GM23248 (cell line): ENCODE data around the gene DPY19L3. TPM values are rescaled to one million over a fixed set of nuclear protein-coding genes. Genes with fewer than 3 reads are reported as not detected.

Experiments
- DNase-seq: peaks from one replicate; pipeline ENCODE4 v3.0.0-alpha.2; 2015
- H2AFZ ChIP-seq: fragments of 200-600 bp; sonication (generic); 2 replicates; pipeline ENCODE4 v1.6.1; 2016; ENCODE audit warnings: antibody characterized with exemption
- H3F3A ChIP-seq: fragments of 200-600 bp; sonication (generic); 2 replicates; pipeline ENCODE4 v1.6.1; 2016; ENCODE audit warnings: mild to moderate bottlenecking, antibody characterized with exemption, mixed run types; ENCODE audit not compliant: insufficient read depth
- H3K27ac ChIP-seq: fragments of 200-600 bp; sonication (generic); 2 replicates; pipeline ENCODE4 v1.5.1; 2016; ENCODE audit warnings: mild to moderate bottlenecking
- H3K27me3 ChIP-seq: fragments of 200-600 bp; sonication (generic); replicated peaks from 2 replicates; pipeline ENCODE4 v1.6.1; 2016; ENCODE audit warnings: mild to moderate bottlenecking; ENCODE audit not compliant: insufficient read depth
- H3K36me3 ChIP-seq: fragments of 200-600 bp; sonication (generic); 2 replicates; pipeline ENCODE4 v1.6.1; 2016; ENCODE audit warnings: low read depth, mild to moderate bottlenecking
- H3K4me1 ChIP-seq: fragments of 200-600 bp; sonication (generic); 2 replicates; pipeline ENCODE4 v1.6.1; 2016; ENCODE audit warnings: mild to moderate bottlenecking; ENCODE audit not compliant: insufficient read depth
- H3K4me2 ChIP-seq: fragments of 200-600 bp; sonication (generic); one replicate; pipeline ENCODE4 v1.6.1; 2016; ENCODE audit warnings: mild to moderate bottlenecking; ENCODE audit not compliant: unreplicated experiment
- H3K4me3 ChIP-seq: fragments of 200-600 bp; sonication (generic); 2 replicates; pipeline ENCODE4 v1.5.1; 2016; ENCODE audit warnings: mild to moderate bottlenecking
- H3K79me2 ChIP-seq: fragments of 200-600 bp; sonication (generic); 2 replicates; pipeline ENCODE4 v1.6.1; 2016; ENCODE audit warnings: mild to moderate bottlenecking; ENCODE audit not compliant: insufficient read depth
- H3K9ac ChIP-seq: fragments of 200-600 bp; sonication (generic); 2 replicates; pipeline ENCODE4 v1.6.1; 2016; ENCODE audit warnings: mild to moderate bottlenecking
- H3K9me2 ChIP-seq: fragments of 200-600 bp; sonication (generic); 2 replicates; pipeline ENCODE4 v1.6.1; 2016; ENCODE audit warnings: mixed run types, mild to moderate bottlenecking, moderate library complexity; ENCODE audit not compliant: insufficient read depth
- H3K9me3 ChIP-seq: fragments of 200-600 bp; sonication (generic); one replicate; pipeline ENCODE4 v1.6.1; 2017; ENCODE audit warnings: low read depth
- H4K20me1 ChIP-seq: fragments of 200-600 bp; sonication (generic); 2 replicates; pipeline ENCODE4 v1.6.0; 2016; ENCODE audit not compliant: insufficient read depth
- EZH2 ChIP-seq: fragments of 200-600 bp; sonication (generic); IDR thresholded peaks from 2 replicates; pipeline ENCODE4 v1.6.1; 2018; ENCODE audit warnings: antibody characterized with exemption, mild to moderate bottlenecking; ENCODE audit not compliant: insufficient read depth, poor library complexity, severe bottlenecking
- EZH2phosphoT487 ChIP-seq: fragments of 200-600 bp; sonication (generic); IDR thresholded peaks from 2 replicates; pipeline ENCODE4 v1.6.1; 2018; ENCODE audit warnings: antibody characterized with exemption, moderate library complexity, mild to moderate bottlenecking, low read depth; ENCODE audit not compliant: insufficient read depth
- WGBS, 2 experiments: methylation state at CpG; one replicate each; pipeline ENCODE4 v1.1.6; 2015 to 2017; ENCODE audit warnings: low lambda C conversion rate in 2 of 2, low coverage in 1 of 2; ENCODE audit errors: missing lambda C conversion rate in 2 of 2; 5-methylcytosine and 5-hydroxymethylcytosine counted together
- in situ Hi-C: fragments of 300-500 bp; cut with MboI; formaldehyde crosslinking; loops from 2 replicates; pipeline ENCODE4 v1.15.0; 2020
- polyA plus RNA-seq: library from polyadenylated mRNA; unstranded; fragments of >200 nt; fragmentation: Nextera tagmentation; extraction: Ambion mirVana; gene quantifications from 2 replicates; pipeline ENCODE4 v1.2.1, GENCODE V29; 2016
- total RNA-seq: library from RNA; depleted of rRNA; stranded (reverse); fragments of >200 nt; shearing (Covaris generic); gene quantifications from 2 replicates; pipeline ENCODE4 v1.2.3, GENCODE V29; 2014

The DPY19L3 gene
- total and polyA plus RNA-seq, 2 experiments from 2014 or later, result 7.6 to 15.3 TPM

- peak overlapping the region; percentile 83 for H3K4me3 ChIP-seq
- H4K20me1 ChIP-seq, result no peaks in the 10 kb centered on the region
- H3K4me1 ChIP-seq, result peaks cover 10% of the 10 kb centered on the region; the same call in 1 of the 2 replicates
- TF ChIP-seq EZH2phosphoT487 (no peak), EZH2 (no peak)
- 1% methylated on average over 19 to 34 of the region's 36 CpGs for WGBS, 2 experiments
- peaks cover 8% of the 10 kb centered on the region; the same call in 1 of the 2 replicates for H3K36me3 ChIP-seq
- no peaks in the 10 kb centered on the region for H3K9me3 ChIP-seq
- peak overlapping the region; percentile 86 for H3K27ac ChIP-seq
- peak overlapping the region; percentile 74 for H2AFZ ChIP-seq
- no peaks in the 10 kb centered on the region for H3K9me2 ChIP-seq
- H3F3A ChIP-seq, result 0 out of 2 replicates have a peak, but pooled peaks cover 8% of the 10 kb centered on the region
- H3K79me2 ChIP-seq, result peaks cover 23% of the 10 kb centered on the region
- H3K4me2 ChIP-seq, result peak overlapping the region; percentile 96
- peak; percentile 55 for DNase-seq
- in situ Hi-C loops, result no loop called here
- H3K9ac ChIP-seq, result peak overlapping the region; percentile 97
- no peaks in the 10 kb centered on the region for H3K27me3 ChIP-seq
Measured at GRCh38 chr19:32404933-32405430, 588 bp upstream of the DPY19L3 start.

- H3K9ac ChIP-seq, result peak overlapping the region; percentile 97
- TF ChIP-seq EZH2phosphoT487 (no peak), EZH2 (no peak)
- H3K27me3 ChIP-seq, result no peaks in the 10 kb centered on the region
- peak; percentile 33 for DNase-seq
- peak overlapping the region; percentile 96 for H3K4me2 ChIP-seq
- 0 out of 2 replicates have a peak, but pooled peaks cover 8% of the 10 kb centered on the region for H3F3A ChIP-seq
- peaks cover 10% of the 10 kb centered on the region; the same call in 1 of the 2 replicates for H3K4me1 ChIP-seq
- peak overlapping the region; percentile 86 for H3K27ac ChIP-seq
- peaks cover 8% of the 10 kb centered on the region; the same call in 1 of the 2 replicates for H3K36me3 ChIP-seq
- H4K20me1 ChIP-seq, result no peaks in the 10 kb centered on the region
- in situ Hi-C loops, result no loop called here
- WGBS, 2 experiments, result 2% methylated on average over 29 to 31 of the region's 33 CpGs
- peak overlapping the region; percentile 74 for H2AFZ ChIP-seq
- H3K9me3 ChIP-seq, result no peaks in the 10 kb centered on the region
- peak overlapping the region; percentile 83 for H3K4me3 ChIP-seq
- H3K79me2 ChIP-seq, result peaks cover 23% of the 10 kb centered on the region
- H3K9me2 ChIP-seq, result no peaks in the 10 kb centered on the region
Measured at GRCh38 chr19:32406161-32407003, 812 bp downstream of the DPY19L3 start.

GRCh38 chr19:32407004-32407992, 1.7 kb downstream of the DPY19L3 start:
- Histone ChIP-seq H2AFZ (peak overlapping the region; percentile 74; the same call in 1 of the 2 replicates), H3K27me3 (no peaks in the 10 kb centered on the region), H3K9me3 (no peaks in the 10 kb centered on the region), H3K4me2 (peak overlapping the region; percentile 96), H3K4me1 (peaks cover 10% of the 10 kb centered on the region; the same call in 1 of the 2 replicates), H3F3A (0 out of 2 replicates have a peak, but pooled peaks cover 8% of the 10 kb centered on the region), H3K9ac (peak overlapping the region; percentile 97), H3K4me3 (peak overlapping the region; percentile 83), H3K36me3 (peaks cover 16% of the 10 kb centered on the region), H3K79me2 (peaks cover 23% of the 10 kb centered on the region), H4K20me1 (no peaks in the 10 kb centered on the region), H3K27ac (peak overlapping the region; percentile 86), H3K9me2 (no peaks in the 10 kb centered on the region)
- no peak for TF ChIP-seq EZH2phosphoT487
- no peak for TF ChIP-seq EZH2
- in situ Hi-C loops, result no loop called here
- peak; percentile 75 for DNase-seq
- WGBS, 2 experiments, result 55 to 60% methylated on average over 18 to 19 of the region's 19 CpGs

- no peak for TF ChIP-seq EZH2phosphoT487
- TF ChIP-seq EZH2, result no peak
- WGBS, 2 experiments, result 86 to 89% methylated on average over 5 of the region's 5 CpGs
- no peak overlapping the region for H3K4me2 ChIP-seq
- H3K27me3 ChIP-seq, result no peaks in the 10 kb centered on the region
- in situ Hi-C loops, result no loop called here
- peaks cover 23% of the 10 kb centered on the region for H3K36me3 ChIP-seq
- 0 out of 2 replicates have a peak, but pooled peaks cover 4% of the 10 kb centered on the region for H3K79me2 ChIP-seq
- H3F3A ChIP-seq, result no peaks in the 10 kb centered on the region
- no peak overlapping the region for H3K9ac ChIP-seq
- no peaks in the 10 kb centered on the region for H3K9me3 ChIP-seq
- H3K9me2 ChIP-seq, result no peaks in the 10 kb centered on the region
- DNase-seq, result no peak
- no peaks in the 10 kb centered on the region for H4K20me1 ChIP-seq
- no peak overlapping the region for H3K4me3 ChIP-seq
- H3K27ac ChIP-seq, result no peak overlapping the region
- no peak overlapping the region for H2AFZ ChIP-seq
- peaks cover 3% of the 10 kb centered on the region; the same call in 1 of the 2 replicates for H3K4me1 ChIP-seq
Measured at GRCh38 chr19:32415246-32415645, 9.7 kb downstream of the DPY19L3 start.
